ENCODE measurements around the gene BPIFB1.

The BPIFB1 gene

GRCh38 chr20:33275215-33275614 is 7.8 kb upstream of the BPIFB1 start:
- no peak for DNase-seq

GRCh38 chr20:33275871-33276270 is 7.1 kb upstream of the BPIFB1 start:
- DNase-seq = no peak

- no peak for DNase-seq
These were observed 6.5 kb upstream of the BPIFB1 start for GRCh38 chr20:33276303-33277113.

- DNase-seq = no peak
These were observed 5.3 kb upstream of the BPIFB1 start for GRCh38 chr20:33277471-33278441.

GRCh38 chr20:33278700-33279099 is 4.3 kb upstream of the BPIFB1 start:
- no peak for DNase-seq

- DNase-seq = no peak
These were observed 3.6 kb upstream of the BPIFB1 start for GRCh38 chr20:33279261-33279910.

GRCh38 chr20:33280000-33280680 is 2.9 kb upstream of the BPIFB1 start:
- DNase-seq = no peak

GRCh38 chr20:33280775-33281174 is 2.2 kb upstream of the BPIFB1 start:
- no peak for DNase-seq

- no peak for DNase-seq
These were observed 1.4 kb upstream of the BPIFB1 start for GRCh38 chr20:33281550-33282146.

- DNase-seq = no peak
These were observed 649 bp upstream of the BPIFB1 start for GRCh38 chr20:33282196-33282934.

- no peak for DNase-seq
These were observed 1.3 kb downstream of the BPIFB1 start for GRCh38 chr20:33284284-33284683.

GRCh38 chr20:33284937-33285336 is 1.9 kb downstream of the BPIFB1 start:
- no peak for DNase-seq

- no peak for DNase-seq
These were observed 3.0 kb downstream of the BPIFB1 start for GRCh38 chr20:33285861-33286495.

- DNase-seq = no peak
These were observed 4.9 kb downstream of the BPIFB1 start for GRCh38 chr20:33287884-33288283.

GRCh38 chr20:33290852-33291251 is 7.8 kb downstream of the BPIFB1 start:
- DNase-seq = no peak

GRCh38 chr20:33291416-33291815 is 8.4 kb downstream of the BPIFB1 start:
- DNase-seq = no peak

GRCh38 chr20:33291830-33292355 is 8.9 kb downstream of the BPIFB1 start:
- no peak for DNase-seq

GRCh38 chr20:33296206-33296605 is 13.2 kb downstream of the BPIFB1 start:
- DNase-seq = no peak

GRCh38 chr20:33298391-33298790 is 15.4 kb downstream of the BPIFB1 start:
- DNase-seq = no peak

- DNase-seq = no peak
These were observed 16.1 kb downstream of the BPIFB1 start for GRCh38 chr20:33299111-33299603.
